Lower lobe of right lung (tissue), 2 donors: ENCODE data around the gene CTPS1. TPM values are rescaled to one million over a fixed set of nuclear protein-coding genes. Genes with fewer than 3 reads are reported as not detected.
A peak's percentile ranks its signal among the peaks of the same experiment; 100 is the strongest.

ENCODE experiments used
- ATAC-seq, 2 donors: fragments of 200-7000 bp; cut with Tn5 transposase; one replicate each; pipeline ENCODE4 v1.9.1; 2020 to 2022; ENCODE audit warnings: mild to moderate bottlenecking in 2 of 2, moderate library complexity in 2 of 2
- DNase-seq: peaks from one replicate; pipeline ENCODE4 v3.0.0-alpha.2; 2020
- H3K27ac ChIP-seq: fragments of 200-600 bp; one replicate; pipeline ENCODE4 v1.8.0; 2022
- H3K27me3 ChIP-seq: fragments of 200-600 bp; one replicate; pipeline ENCODE4 v1.8.0; 2022; ENCODE audit warnings: low read depth
- H3K36me3 ChIP-seq: fragments of 200-600 bp; one replicate; pipeline ENCODE4 v1.8.0; 2022; ENCODE audit warnings: mild to moderate bottlenecking
- H3K4me1 ChIP-seq: fragments of 200-600 bp; one replicate; pipeline ENCODE4 v1.8.0; 2022
- H3K4me3 ChIP-seq: fragments of 200-600 bp; one replicate; pipeline ENCODE4 v1.8.0; 2022; ENCODE audit warnings: mild to moderate bottlenecking
- H3K9me3 ChIP-seq: fragments of 200-600 bp; one replicate; pipeline ENCODE4 v1.8.0; 2022
- intact Hi-C: fragments of 100-400 bp; cut with DNase I; formaldehyde crosslinking; loops from one replicate; pipeline ENCODE4 v1.11.0; 2022
- total RNA-seq: library from RNA; stranded (reverse); fragmentation: NEBNext Ultra II Directional; extraction: Animal tissue kit (Norgen Biotek cat#: 25700); gene quantifications from one replicate; pipeline ENCODE4 v1.2.1, GENCODE V29; 2021
- TF ChIP-seq, protein P1 (sequence below): fragments of 200-600 bp; IDR thresholded peaks from one replicate; pipeline ENCODE4 v1.8.0; 2022; ENCODE audit warnings: antibody characterized with exemption, mild to moderate bottlenecking
- donor health status: DM: no; HTN: yes; CAD: no; lungs with severe emphysema.

CTPS1 gene
- total RNA-seq, 1 donor from 2014 or later, result 16.2 TPM

DNA sequence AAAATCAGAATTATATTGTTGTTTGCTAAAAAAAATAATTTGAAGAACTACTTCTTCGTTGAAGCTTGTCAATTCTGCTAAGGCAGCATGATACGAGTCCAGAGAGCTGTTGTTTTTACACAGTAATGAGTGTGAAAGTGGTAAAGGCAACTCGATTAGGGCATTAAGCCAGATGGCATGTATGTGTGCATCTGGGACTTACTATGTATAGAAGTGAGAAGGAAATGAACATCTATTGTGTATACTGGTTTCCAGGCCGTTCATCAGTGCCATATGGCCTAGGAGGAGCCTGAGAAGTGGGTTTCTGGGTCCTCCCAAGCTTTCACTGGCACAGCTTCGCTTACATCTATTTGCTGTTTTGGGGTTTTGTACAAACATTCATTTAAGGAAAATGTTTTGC, 5.7 kb downstream of the CTPS1 start:
- peaks cover 43% of the 10 kb centered on the region for H3K4me1 ChIP-seq
- no peak for DNase-seq
- H3K4me3 ChIP-seq, result no peak overlapping the region
- H3K36me3 ChIP-seq, result peaks cover 45% of the 10 kb centered on the region
- H3K27ac ChIP-seq, result peak overlapping the region; percentile 9
- TF ChIP-seq, protein P1, sequence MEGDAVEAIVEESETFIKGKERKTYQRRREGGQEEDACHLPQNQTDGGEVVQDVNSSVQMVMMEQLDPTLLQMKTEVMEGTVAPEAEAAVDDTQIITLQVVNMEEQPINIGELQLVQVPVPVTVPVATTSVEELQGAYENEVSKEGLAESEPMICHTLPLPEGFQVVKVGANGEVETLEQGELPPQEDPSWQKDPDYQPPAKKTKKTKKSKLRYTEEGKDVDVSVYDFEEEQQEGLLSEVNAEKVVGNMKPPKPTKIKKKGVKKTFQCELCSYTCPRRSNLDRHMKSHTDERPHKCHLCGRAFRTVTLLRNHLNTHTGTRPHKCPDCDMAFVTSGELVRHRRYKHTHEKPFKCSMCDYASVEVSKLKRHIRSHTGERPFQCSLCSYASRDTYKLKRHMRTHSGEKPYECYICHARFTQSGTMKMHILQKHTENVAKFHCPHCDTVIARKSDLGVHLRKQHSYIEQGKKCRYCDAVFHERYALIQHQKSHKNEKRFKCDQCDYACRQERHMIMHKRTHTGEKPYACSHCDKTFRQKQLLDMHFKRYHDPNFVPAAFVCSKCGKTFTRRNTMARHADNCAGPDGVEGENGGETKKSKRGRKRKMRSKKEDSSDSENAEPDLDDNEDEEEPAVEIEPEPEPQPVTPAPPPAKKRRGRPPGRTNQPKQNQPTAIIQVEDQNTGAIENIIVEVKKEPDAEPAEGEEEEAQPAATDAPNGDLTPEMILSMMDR, result no peak
- H3K9me3 ChIP-seq, result no peaks in the 10 kb centered on the region
- H3K27me3 ChIP-seq, result no peaks in the 10 kb centered on the region
- intact Hi-C loops, result no loop called here
- ATAC-seq, result no peak

DNA sequence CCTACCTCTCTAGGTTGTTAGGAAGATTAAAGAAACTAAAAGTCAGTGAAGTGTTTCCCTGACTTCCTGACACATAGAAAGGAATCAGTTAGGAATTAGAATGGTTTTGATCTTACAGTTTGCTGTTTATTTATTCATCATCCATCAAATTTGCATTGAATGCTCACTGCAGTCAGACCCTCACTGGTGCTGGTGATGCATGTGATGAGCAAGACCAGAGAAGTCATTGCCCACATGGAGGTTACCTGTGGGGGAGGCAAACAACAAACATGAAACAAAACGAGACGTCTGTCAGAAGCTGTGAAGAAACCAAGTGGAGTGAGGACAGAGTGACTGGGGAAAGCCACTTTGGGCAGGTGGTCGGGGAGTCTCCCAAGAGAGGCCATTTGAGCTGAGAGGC, 6.4 kb downstream of the CTPS1 start:
- TF ChIP-seq, protein P1, result no peak
- intact Hi-C loops, result no loop called here
- Histone ChIP-seq H3K36me3 (peaks cover 51% of the 10 kb centered on the region), H3K27me3 (no peaks in the 10 kb centered on the region), H3K4me3 (no peak overlapping the region), H3K4me1 (peaks cover 37% of the 10 kb centered on the region), H3K9me3 (no peaks in the 10 kb centered on the region), H3K27ac (peak overlapping the region; percentile 28)
- DNase-seq (no peak), ATAC-seq (no peak)

DNA sequence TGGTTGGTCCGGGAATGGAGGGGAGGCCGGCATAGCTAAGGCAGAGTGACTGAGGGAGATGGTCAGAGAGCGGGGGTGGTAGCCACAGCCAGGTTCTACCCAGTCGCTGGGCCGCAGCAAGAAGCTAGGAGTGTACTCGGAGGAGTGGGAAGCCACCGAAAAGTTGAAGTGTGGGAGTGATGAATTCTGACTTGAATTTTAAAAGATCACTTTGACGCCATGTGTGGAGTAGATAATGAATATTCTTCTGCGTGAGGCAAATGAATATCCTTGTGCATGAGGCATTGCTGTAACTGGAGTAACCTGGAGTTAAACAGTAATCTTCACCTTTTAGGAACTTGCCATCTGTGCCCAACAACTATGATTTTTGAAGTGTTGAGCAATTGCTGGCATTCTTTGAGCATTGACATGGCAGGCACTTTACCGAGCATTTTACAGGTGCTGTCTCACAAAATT, 6.9 kb downstream of the CTPS1 start:
- peak overlapping the region; percentile 28 for H3K27ac ChIP-seq
- peak; percentile 48 to 63 for ATAC-seq
- H3K4me3 ChIP-seq, result no peak overlapping the region
- peaks cover 32% of the 10 kb centered on the region for H3K4me1 ChIP-seq
- DNase-seq, result no peak
- H3K36me3 ChIP-seq, result peaks cover 56% of the 10 kb centered on the region
- no peaks in the 10 kb centered on the region for H3K9me3 ChIP-seq
- TF ChIP-seq, protein P1, result no peak
- H3K27me3 ChIP-seq, result no peaks in the 10 kb centered on the region
- intact Hi-C loops, result no loop called here

DNA sequence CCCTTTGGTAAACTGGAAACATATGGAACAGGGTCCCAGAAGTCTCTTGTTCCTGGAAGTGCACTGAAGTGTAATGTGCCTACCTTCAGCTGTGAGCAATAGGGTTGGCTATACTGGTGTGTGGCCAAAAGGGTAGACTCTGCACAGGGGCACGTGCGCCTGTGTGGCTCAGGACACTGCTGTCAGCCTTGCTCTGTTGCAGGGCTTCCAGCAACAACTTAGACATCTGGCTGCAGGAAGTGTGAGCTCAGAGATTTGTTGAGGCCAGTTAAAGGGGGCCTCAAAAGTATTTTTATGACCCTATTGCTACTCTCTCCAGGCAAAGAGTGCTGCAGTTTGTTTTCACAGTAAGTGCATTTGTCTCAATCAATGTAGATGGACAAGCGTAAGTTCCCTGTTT, 7.5 kb downstream of the CTPS1 start:
- peak; percentile 34 to 38 for ATAC-seq
- DNase-seq, result no peak
- Histone ChIP-seq H3K36me3 (peaks cover 62% of the 10 kb centered on the region), H3K9me3 (no peaks in the 10 kb centered on the region), H3K27ac (peak overlapping the region; percentile 28), H3K27me3 (no peaks in the 10 kb centered on the region), H3K4me1 (peaks cover 29% of the 10 kb centered on the region), H3K4me3 (no peak overlapping the region)
- TF ChIP-seq, protein P1, result no peak
- intact Hi-C loops, result no loop called here

DNA sequence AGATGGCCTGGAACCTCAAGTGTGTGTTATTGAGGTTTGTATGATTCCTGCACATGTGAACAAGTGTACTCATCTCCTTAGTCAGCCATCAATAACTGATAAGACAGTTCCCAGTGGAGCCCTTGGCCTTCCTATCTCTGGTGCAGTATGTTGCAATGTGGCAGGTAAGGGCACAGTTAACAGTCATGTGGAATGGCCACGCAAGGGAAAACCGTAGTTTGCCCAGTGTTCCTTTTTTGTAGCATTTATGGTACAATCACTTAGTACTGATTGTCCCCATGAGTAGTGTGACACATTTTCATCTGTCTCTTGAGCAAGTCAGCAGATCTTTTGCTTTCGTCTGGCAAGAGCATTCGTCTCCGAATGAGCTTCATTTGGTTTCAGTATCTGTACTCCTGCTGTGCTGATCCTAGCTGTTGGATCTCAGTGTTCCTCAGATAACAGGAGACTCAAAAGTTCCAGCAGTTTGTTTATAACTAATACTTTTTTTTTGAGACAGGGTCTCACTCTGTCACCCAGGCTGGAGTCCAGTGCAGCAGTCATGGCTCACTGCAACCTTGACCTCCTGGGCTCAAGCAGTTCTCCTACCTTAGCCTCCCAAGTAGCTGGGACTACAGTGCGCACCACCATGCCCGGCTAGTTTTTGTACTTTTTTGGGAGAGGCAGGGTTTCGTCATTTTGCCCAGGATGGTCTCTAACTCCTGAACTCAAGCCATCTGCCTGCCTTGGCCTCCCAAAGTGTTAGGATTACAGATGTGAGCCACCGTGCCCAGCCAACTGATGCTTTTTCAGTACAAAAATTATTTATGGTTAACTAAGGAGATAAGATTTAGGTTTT, 8.2 kb downstream of the CTPS1 start:
- DNase-seq (no peak), ATAC-seq (no peak)
- Histone ChIP-seq H3K27ac (no peak overlapping the region), H3K9me3 (no peaks in the 10 kb centered on the region), H3K4me3 (no peak overlapping the region), H3K27me3 (no peaks in the 10 kb centered on the region), H3K4me1 (peaks cover 29% of the 10 kb centered on the region), H3K36me3 (peaks cover 69% of the 10 kb centered on the region)
- TF ChIP-seq, protein P1, result no peak
- intact Hi-C loops, result no loop called here
